Mesothelial cell of epicardium (in vitro differentiated cells): ENCODE data around the gene MIB2. TPM values are rescaled to one million over a fixed set of nuclear protein-coding genes. Genes with fewer than 3 reads are reported as not detected.
A peak's percentile ranks its signal among the peaks of the same experiment; 100 is the strongest.

Source experiments
- DNase-seq, 2 experiments: peaks; one replicate each; pipeline ENCODE4 v3.0.0; 2021; ENCODE audit warnings: low spot score in 2 of 2; ENCODE audit not compliant: unreplicated experiment in 2 of 2
- H3K27ac Mint-ChIP-seq: 2 replicates; pipeline ENCODE4 v1.8.0; 2021; ENCODE audit warnings: mixed read lengths
- H3K27me3 Mint-ChIP-seq: 2 replicates; pipeline ENCODE4 v1.8.0; 2021; ENCODE audit warnings: low read depth, mixed read lengths
- H3K36me3 Mint-ChIP-seq: 2 replicates; pipeline ENCODE4 v1.8.0; 2021; ENCODE audit warnings: mixed read lengths
- H3K4me1 Mint-ChIP-seq: 2 replicates; pipeline ENCODE4 v1.8.0; 2021; ENCODE audit warnings: mixed read lengths
- H3K4me3 Mint-ChIP-seq: 2 replicates; pipeline ENCODE4 v1.8.0; 2021; ENCODE audit warnings: mild to moderate bottlenecking, moderate library complexity, mixed read lengths
- H3K9me3 Mint-ChIP-seq: 2 replicates; pipeline ENCODE4 v1.8.0; 2021; ENCODE audit warnings: mixed read lengths
- CTCF ChIP-seq: fragments of 200-600 bp; sonication (generic); IDR thresholded peaks from one replicate; pipeline ENCODE4 v1.5.0; 2021; ENCODE audit warnings: antibody characterized with exemption; ENCODE audit not compliant: unreplicated experiment
- total RNA-seq: library from RNA; stranded (reverse); gene quantifications from 3 replicates; pipeline ENCODE4 v1.2.1, GENCODE V29; 2021

Gene MIB2
- total RNA-seq, 1 donor from 2014 or later = 117 TPM

- peak overlapping the region; percentile 85 for H3K27ac Mint-ChIP-seq
- H3K36me3 Mint-ChIP-seq = peaks cover 8% of the 10 kb centered on the region
- DNase-seq = no peak
- no peaks in the 10 kb centered on the region for H3K27me3 Mint-ChIP-seq
- TF ChIP-seq CTCF = no peak
- H3K4me1 Mint-ChIP-seq = peaks cover 26% of the 10 kb centered on the region
- peak overlapping the region; percentile 80 for H3K4me3 Mint-ChIP-seq
- H3K9me3 Mint-ChIP-seq = no peaks in the 10 kb centered on the region
Observed at GRCh38 chr1:1616045-1616790, 918 bp downstream of the MIB2 start.

GRCh38 chr1:1616838-1617237 is 1.5 kb downstream of the MIB2 start:
- H3K36me3 Mint-ChIP-seq = peaks cover 8% of the 10 kb centered on the region
- H3K4me3 Mint-ChIP-seq = peak overlapping the region; percentile 80
- H3K9me3 Mint-ChIP-seq = no peaks in the 10 kb centered on the region
- H3K27ac Mint-ChIP-seq = no peak overlapping the region
- TF ChIP-seq CTCF = no peak
- H3K4me1 Mint-ChIP-seq = peaks cover 25% of the 10 kb centered on the region
- no peaks in the 10 kb centered on the region for H3K27me3 Mint-ChIP-seq
- no peak for DNase-seq

GRCh38 chr1:1617516-1617915 is 2.2 kb downstream of the MIB2 start:
- Mint-ChIP-seq H3K27me3 (no peaks in the 10 kb centered on the region), H3K36me3 (peaks cover 5% of the 10 kb centered on the region), H3K4me1 (peaks cover 23% of the 10 kb centered on the region), H3K9me3 (no peaks in the 10 kb centered on the region), H3K4me3 (peak overlapping the region; percentile 80), H3K27ac (no peak overlapping the region)
- DNase-seq = no peak
- no peak for TF ChIP-seq CTCF

GRCh38 chr1:1617925-1618324 is 2.6 kb downstream of the MIB2 start:
- TF ChIP-seq CTCF = no peak
- H3K4me3 Mint-ChIP-seq = peak overlapping the region; percentile 80
- H3K36me3 Mint-ChIP-seq = peaks cover 5% of the 10 kb centered on the region
- no peaks in the 10 kb centered on the region for H3K27me3 Mint-ChIP-seq
- H3K9me3 Mint-ChIP-seq = no peaks in the 10 kb centered on the region
- peaks cover 23% of the 10 kb centered on the region for H3K4me1 Mint-ChIP-seq
- no peak for DNase-seq
- H3K27ac Mint-ChIP-seq = no peak overlapping the region

- Mint-ChIP-seq H3K27me3 (no peaks in the 10 kb centered on the region), H3K9me3 (no peaks in the 10 kb centered on the region), H3K36me3 (peaks cover 5% of the 10 kb centered on the region), H3K4me1 (peaks cover 22% of the 10 kb centered on the region), H3K4me3 (no peak overlapping the region), H3K27ac (no peak overlapping the region)
- TF ChIP-seq CTCF = no peak
- peak in 1 of 2 experiments; percentile 16 for DNase-seq
Observed at GRCh38 chr1:1618396-1619068, 3.2 kb downstream of the MIB2 start.
